Hepatocyte (in vitro differentiated cells): ENCODE results near the gene WASHC4. TPM values are rescaled to one million over a fixed set of nuclear protein-coding genes. Genes with fewer than 3 reads are reported as not detected.

Experiments
- DNase-seq: peaks from one replicate; pipeline ENCODE4 v3.0.0-alpha.2; 2016; ENCODE audit warnings: low spot score
- H2AFZ ChIP-seq: fragments of 200-600 bp; sonication (generic); 2 replicates; pipeline ENCODE4 v1.6.0; 2016; ENCODE audit warnings: antibody characterized with exemption, mild to moderate bottlenecking
- H3K27ac ChIP-seq: fragments of 200-600 bp; sonication (generic); 2 replicates; pipeline ENCODE4 v1.5.1; 2016; ENCODE audit warnings: mild to moderate bottlenecking
- H3K27me3 ChIP-seq: fragments of 200-600 bp; sonication (generic); 2 replicates; pipeline ENCODE4 v1.6.1; 2016
- H3K36me3 ChIP-seq: fragments of 200-600 bp; sonication (generic); replicated peaks from 2 replicates; pipeline ENCODE4 v1.5.1; 2016; ENCODE audit warnings: low read depth; ENCODE audit not compliant: insufficient read depth
- H3K4me1 ChIP-seq: fragments of 200-600 bp; sonication (generic); 2 replicates; pipeline ENCODE4 v1.5.1; 2016; ENCODE audit warnings: mild to moderate bottlenecking, moderate library complexity; ENCODE audit not compliant: insufficient read depth
- H3K4me2 ChIP-seq: fragments of 200-600 bp; sonication (generic); 2 replicates; pipeline ENCODE4 v1.6.0; 2016
- H3K4me3 ChIP-seq: fragments of 200-600 bp; sonication (generic); 2 replicates; pipeline ENCODE4 v1.5.1; 2016; ENCODE audit warnings: mild to moderate bottlenecking
- H3K79me2 ChIP-seq: fragments of 200-600 bp; sonication (generic); 2 replicates; pipeline ENCODE4 v1.6.0; 2017; ENCODE audit warnings: mild to moderate bottlenecking
- H3K9me2 ChIP-seq: fragments of 200-600 bp; sonication (generic); replicated peaks from 2 replicates; pipeline ENCODE4 v1.6.0; 2017; ENCODE audit warnings: mild to moderate bottlenecking; ENCODE audit not compliant: insufficient read depth
- H3K9me3 ChIP-seq: fragments of 200-600 bp; sonication (generic); 2 replicates; pipeline ENCODE4 v1.5.1; 2016; ENCODE audit warnings: low read depth, mild to moderate bottlenecking
- H4K20me1 ChIP-seq: fragments of 200-600 bp; sonication (generic); 2 replicates; pipeline ENCODE4 v1.6.0; 2016; ENCODE audit warnings: mild to moderate bottlenecking; ENCODE audit not compliant: insufficient read depth, poor library complexity, severe bottlenecking
- CTCF ChIP-seq: fragments of 200-600 bp; sonication (generic); IDR thresholded peaks from 2 replicates; pipeline ENCODE4 v1.5.1; 2016; ENCODE audit warnings: antibody characterized with exemption, mild to moderate bottlenecking; ENCODE audit not compliant: poor library complexity
- EZH2 ChIP-seq: fragments of 200-600 bp; sonication (generic); IDR thresholded peaks from 2 replicates; pipeline ENCODE4 v1.6.1; 2016; ENCODE audit warnings: antibody characterized with exemption, mild to moderate bottlenecking, borderline replicate concordance
- EZH2phosphoT487 ChIP-seq: fragments of 200-600 bp; sonication (generic); IDR thresholded peaks from one replicate; pipeline ENCODE4 v1.6.1; 2018; ENCODE audit warnings: antibody characterized with exemption, mild to moderate bottlenecking, low read depth, moderate library complexity; ENCODE audit not compliant: unreplicated experiment, severe bottlenecking
- WGBS: methylation state at CpG from one replicate; pipeline ENCODE4 v1.1.6; 2016; ENCODE audit warnings: low lambda C conversion rate; ENCODE audit errors: missing lambda C conversion rate; 5-methylcytosine and 5-hydroxymethylcytosine counted together
- polyA plus RNA-seq: library from polyadenylated mRNA; unstranded; fragments of >200 nt; fragmentation: Nextera tagmentation; extraction: Ambion mirVana; gene quantifications from 2 replicates; pipeline ENCODE4 v1.2.1, GENCODE V29; 2016
- total RNA-seq: library from RNA; depleted of rRNA; stranded (reverse); fragments of >200 nt; gene quantifications from 2 replicates; pipeline ENCODE4 v1.2.3, GENCODE V29; 2014

The WASHC4 gene
- total and polyA plus RNA-seq, 2 experiments from 2014 or later: 31.3 to 92.7 TPM

GRCh38 chr12:105071981-105072380, 35.5 kb upstream of the WASHC4 start:
- DNase-seq: no peak
- H3K4me1 ChIP-seq: no peaks in the 10 kb centered on the region
- no peak overlapping the region for H3K27ac ChIP-seq
- no peak overlapping the region for H3K4me2 ChIP-seq
- TF ChIP-seq EZH2phosphoT487: no peak
- no peak for TF ChIP-seq CTCF
- no peak for TF ChIP-seq EZH2
- no peak overlapping the region for H3K4me3 ChIP-seq
- no peaks in the 10 kb centered on the region for H3K9me3 ChIP-seq
- no peaks in the 10 kb centered on the region for H3K36me3 ChIP-seq
- H2AFZ ChIP-seq: no peak overlapping the region
- no peaks in the 10 kb centered on the region for H3K79me2 ChIP-seq
- H4K20me1 ChIP-seq: no peaks in the 10 kb centered on the region
- WGBS: 98% methylated on average over 3 of the region's 3 CpGs
- no peaks in the 10 kb centered on the region for H3K9me2 ChIP-seq
- H3K27me3 ChIP-seq: no peaks in the 10 kb centered on the region

GRCh38 chr12:105072888-105073488, 34.5 kb upstream of the WASHC4 start:
- no peaks in the 10 kb centered on the region for H3K79me2 ChIP-seq
- 95% methylated on average over 6 of the region's 6 CpGs for WGBS

GRCh38 chr12:105076098-105076497, 31.4 kb upstream of the WASHC4 start:
- H3K9me2 ChIP-seq: no peaks in the 10 kb centered on the region
- H3K4me2 ChIP-seq: no peak overlapping the region
- no peaks in the 10 kb centered on the region for H3K36me3 ChIP-seq
- H3K4me3 ChIP-seq: no peak overlapping the region
- no peaks in the 10 kb centered on the region for H4K20me1 ChIP-seq
- H3K9me3 ChIP-seq: no peaks in the 10 kb centered on the region
- H3K27me3 ChIP-seq: no peaks in the 10 kb centered on the region
- H3K79me2 ChIP-seq: peaks cover 2% of the 10 kb centered on the region
- H3K4me1 ChIP-seq: no peaks in the 10 kb centered on the region
- WGBS: 95% methylated on average over 1 of the region's 1 CpG
- no peak overlapping the region for H3K27ac ChIP-seq
- TF ChIP-seq CTCF (no peak), EZH2phosphoT487 (no peak), EZH2 (no peak)
- no peak for DNase-seq
- no peak overlapping the region for H2AFZ ChIP-seq

More at GRCh38 chr12:105072888-105073488, 34.5 kb upstream of the WASHC4 start:
- H3K27me3 ChIP-seq: no peaks in the 10 kb centered on the region
- no peaks in the 10 kb centered on the region for H3K9me2 ChIP-seq
- H3K4me1 ChIP-seq: no peaks in the 10 kb centered on the region
- H3K9me3 ChIP-seq: no peaks in the 10 kb centered on the region
- H3K4me3 ChIP-seq: no peak overlapping the region
- H3K27ac ChIP-seq: no peak overlapping the region
- DNase-seq: no peak
- H3K4me2 ChIP-seq: no peak overlapping the region
- no peaks in the 10 kb centered on the region for H3K36me3 ChIP-seq
- H2AFZ ChIP-seq: no peak overlapping the region
- TF ChIP-seq EZH2: no peak
- TF ChIP-seq EZH2phosphoT487: no peak
- TF ChIP-seq CTCF: no peak
- no peaks in the 10 kb centered on the region for H4K20me1 ChIP-seq

GRCh38 chr12:105076913-105077312, 30.6 kb upstream of the WASHC4 start:
- 89% methylated on average over 3 of the region's 3 CpGs for WGBS
- no peaks in the 10 kb centered on the region for H4K20me1 ChIP-seq

More at GRCh38 chr12:105076913-105077312, 30.6 kb upstream of the WASHC4 start:
- H3K27ac ChIP-seq: no peak overlapping the region
- no peak overlapping the region for H3K4me3 ChIP-seq
- no peak overlapping the region for H2AFZ ChIP-seq
- H3K4me2 ChIP-seq: no peak overlapping the region
- no peaks in the 10 kb centered on the region for H3K4me1 ChIP-seq
- no peaks in the 10 kb centered on the region for H3K36me3 ChIP-seq
- no peak for TF ChIP-seq EZH2phosphoT487
- no peak for TF ChIP-seq EZH2
- no peak for TF ChIP-seq CTCF
- H3K27me3 ChIP-seq: no peaks in the 10 kb centered on the region
- peaks cover 9% of the 10 kb centered on the region for H3K79me2 ChIP-seq
- H3K9me3 ChIP-seq: no peaks in the 10 kb centered on the region
- DNase-seq: no peak
- H3K9me2 ChIP-seq: no peaks in the 10 kb centered on the region
